ENCODE data around the gene TEX38.
"Not testable (repeated sequence)": the region's sequence is repeated elsewhere in the genome, so short reads cannot be mapped to it uniquely, and the experiment has no call there.

TEX38 gene

GRCh38 chr1:46687093-46687659 is 15.5 kb downstream of the TEX38 start:
- DNase-seq (ENCODE audit: insufficient read length, low spot score) (no peak), FAIRE-seq (no peak)

GRCh38 chr1:46687921-46688509 is 16.4 kb downstream of the TEX38 start:
- no peak for DNase-seq (ENCODE audit: insufficient read length, low spot score)
- FAIRE-seq, result no peak

- FAIRE-seq (no peak), DNase-seq (ENCODE audit: insufficient read length, low spot score) (no peak)
Measured at GRCh38 chr1:46689356-46689755, 17.7 kb downstream of the TEX38 start.

GRCh38 chr1:46689897-46690296 is 18.2 kb downstream of the TEX38 start:
- DNase-seq (ENCODE audit: insufficient read length, low spot score), result no peak
- no peak for FAIRE-seq

GRCh38 chr1:46690931-46691421 is 19.3 kb downstream of the TEX38 start:
- DNase-seq (ENCODE audit: insufficient read length, low spot score) (no peak), FAIRE-seq (no peak)

GRCh38 chr1:46691997-46692790 is 20.5 kb downstream of the TEX38 start:
- FAIRE-seq (no peak), DNase-seq (ENCODE audit: insufficient read length, low spot score) (no peak)

GRCh38 chr1:46692811-46693770 is 21.4 kb downstream of the TEX38 start:
- DNase-seq (ENCODE audit: insufficient read length, low spot score) (no peak), FAIRE-seq (no peak)

GRCh38 chr1:46694676-46695075 is 23.0 kb downstream of the TEX38 start:
- FAIRE-seq; DNase-seq (ENCODE audit: insufficient read length, low spot score): not testable (repeated sequence)

GRCh38 chr1:46697053-46697452 is 25.4 kb downstream of the TEX38 start:
- FAIRE-seq (no peak), DNase-seq (ENCODE audit: insufficient read length, low spot score) (no peak)

GRCh38 chr1:46699666-46700065 is 28.0 kb downstream of the TEX38 start:
- FAIRE-seq, result no peak
- no peak for DNase-seq (ENCODE audit: insufficient read length, low spot score)

- DNase-seq (ENCODE audit: insufficient read length, low spot score) (no peak), FAIRE-seq (no peak)
Measured at GRCh38 chr1:46703927-46704641, 32.4 kb downstream of the TEX38 start.

GRCh38 chr1:46705408-46705807 is 33.8 kb downstream of the TEX38 start:
- DNase-seq (ENCODE audit: insufficient read length, low spot score) (no peak), FAIRE-seq (no peak)

- FAIRE-seq (no peak), DNase-seq (ENCODE audit: insufficient read length, low spot score) (no peak)
Measured at GRCh38 chr1:46708121-46708520, 36.5 kb downstream of the TEX38 start.

GRCh38 chr1:46714976-46715375 is 43.3 kb downstream of the TEX38 start:
- DNase-seq (ENCODE audit: insufficient read length, low spot score) (no peak), FAIRE-seq (no peak)

- DNase-seq (ENCODE audit: insufficient read length, low spot score), result no peak
- no peak for FAIRE-seq
Measured at GRCh38 chr1:46717654-46718053, 46.0 kb downstream of the TEX38 start.

GRCh38 chr1:46718340-46718726 is 46.7 kb downstream of the TEX38 start:
- FAIRE-seq (no peak), DNase-seq (ENCODE audit: insufficient read length, low spot score) (no peak)

GRCh38 chr1:46718727-46719622 is 47.3 kb downstream of the TEX38 start, which contains the start of gene EFCAB14:
EFCAB14 (minus strand) TSS chr1:46719114; CDS start chr1:46718087, 1,027 bp downstream.
- FAIRE-seq (peak; percentile 87), DNase-seq (ENCODE audit: insufficient read length, low spot score) (peak; percentile 93)

- FAIRE-seq, result no peak
- no peak for DNase-seq (ENCODE audit: insufficient read length, low spot score)
Measured at GRCh38 chr1:46719689-46720088, 48.0 kb downstream of the TEX38 start.

GRCh38 chr1:46720319-46720718 is 48.7 kb downstream of the TEX38 start:
- not testable (repeated sequence) for FAIRE-seq; DNase-seq (ENCODE audit: insufficient read length, low spot score)

Data from HTR-8/SVneo (cell line).